Ishikawa (cell line): ENCODE results near the gene IPO9.

Source experiments
- CEBPB ChIP-seq: IDR thresholded peaks from 2 replicates; pipeline ENCODE4 v1.6.1; 2012
- CREB1 ChIP-seq: IDR thresholded peaks from 2 replicates; pipeline ENCODE4 v1.6.1; 2012; ENCODE audit warnings: low read depth
- EGR1 ChIP-seq: IDR thresholded peaks from 2 replicates; pipeline ENCODE4 v1.6.1; 2012
- EP300 ChIP-seq: IDR thresholded peaks from 2 replicates; pipeline ENCODE4 v1.6.1; 2012; ENCODE audit warnings: borderline replicate concordance
- FOXM1 ChIP-seq: IDR thresholded peaks from 2 replicates; pipeline ENCODE4 v1.6.1; 2012; ENCODE audit warnings: low read depth, borderline replicate concordance
- MAX ChIP-seq: IDR thresholded peaks from 2 replicates; pipeline ENCODE4 v1.6.1; 2012
- NFIC ChIP-seq: IDR thresholded peaks from 2 replicates; pipeline ENCODE4 v1.6.1; 2012
- RAD21 ChIP-seq: IDR thresholded peaks from 2 replicates; pipeline ENCODE4 v1.6.1; 2012; ENCODE audit warnings: low read depth
- REST ChIP-seq: IDR thresholded peaks from 2 replicates; pipeline ENCODE4 v1.6.1; 2012; ENCODE audit warnings: low read depth, mild to moderate bottlenecking
- TAF1 ChIP-seq: IDR thresholded peaks from 2 replicates; pipeline ENCODE4 v1.6.1; 2012; ENCODE audit warnings: low read depth, mild to moderate bottlenecking
- TCF12 ChIP-seq: IDR thresholded peaks from 2 replicates; pipeline ENCODE4 v1.6.1; 2012; ENCODE audit warnings: low read depth
- TEAD4 ChIP-seq: IDR thresholded peaks from 2 replicates; pipeline ENCODE4 v1.6.1; 2012
- USF1 ChIP-seq: IDR thresholded peaks from 2 replicates; pipeline ENCODE4 v1.6.1; 2012
- YY1 ChIP-seq: IDR thresholded peaks from 2 replicates; pipeline ENCODE4 v1.6.1; 2012; ENCODE audit warnings: low read depth
- ZBTB7A ChIP-seq: IDR thresholded peaks from 2 replicates; pipeline ENCODE4 v1.6.1; 2012; ENCODE audit warnings: low read depth

The IPO9 gene

GRCh38 chr1:201891451-201892045, 62.6 kb downstream of the IPO9 start:
- no peak for TF ChIP-seq CEBPB
- TF ChIP-seq ZBTB7A: no peak
- no peak for TF ChIP-seq NFIC
- no peak for TF ChIP-seq TAF1
- no peak for TF ChIP-seq EGR1
- no peak for TF ChIP-seq REST
- TF ChIP-seq RAD21: no peak
- no peak for TF ChIP-seq USF1
- no peak for TF ChIP-seq TEAD4

- no peak for TF ChIP-seq YY1
- TF ChIP-seq REST: no peak
- TF ChIP-seq CEBPB: no peak
- TF ChIP-seq TCF12: no peak
- no peak for TF ChIP-seq ZBTB7A
- TF ChIP-seq USF1: no peak
- no peak for TF ChIP-seq TAF1
- no peak for TF ChIP-seq RAD21
- no peak for TF ChIP-seq EP300
- TF ChIP-seq MAX: no peak
- TF ChIP-seq EGR1: no peak
- no peak for TF ChIP-seq NFIC
- TF ChIP-seq TEAD4: no peak
- TF ChIP-seq FOXM1: no peak
- no peak for TF ChIP-seq CREB1
These were observed 63.3 kb downstream of the IPO9 start for GRCh38 chr1:201892211-201892610.

- TF ChIP-seq YY1 (no peak), NFIC (no peak), EGR1 (no peak), REST (no peak), TEAD4 (no peak), TCF12 (no peak), MAX (no peak)
These were observed 64.5 kb downstream of the IPO9 start for GRCh38 chr1:201893431-201893830.

- TF ChIP-seq USF1: no peak
- no peak for TF ChIP-seq RAD21
- no peak for TF ChIP-seq ZBTB7A
- TF ChIP-seq YY1: no peak
- TF ChIP-seq FOXM1: no peak
- no peak for TF ChIP-seq TEAD4
- TF ChIP-seq TAF1: no peak
- no peak for TF ChIP-seq TCF12
- TF ChIP-seq EP300: no peak
- TF ChIP-seq CEBPB: no peak
- no peak for TF ChIP-seq REST
- TF ChIP-seq MAX: no peak
- TF ChIP-seq CREB1: no peak
- no peak for TF ChIP-seq NFIC
- TF ChIP-seq EGR1: no peak
These were observed 65.6 kb downstream of the IPO9 start for GRCh38 chr1:201894343-201895119.
